Smooth muscle cell (in vitro differentiated cells): ENCODE measurements around the gene EPS8L3. TPM values are rescaled to one million over a fixed set of nuclear protein-coding genes. Genes with fewer than 3 reads are reported as not detected.
A peak's percentile ranks its signal among the peaks of the same experiment; 100 is the strongest.

Experiments used
- DNase-seq: peaks from one replicate; lab custom pipeline; 2025; ENCODE audit not compliant: unreplicated experiment; lab: John Stamatoyannopoulos, UW
- H2AFZ ChIP-seq: fragments of 200-600 bp; sonication (generic); 2 replicates; pipeline ENCODE4 v1.6.0; 2016; ENCODE audit warnings: antibody characterized with exemption, low read depth, mild to moderate bottlenecking
- H3F3A ChIP-seq: fragments of 200-600 bp; sonication (generic); 2 replicates; pipeline ENCODE4 v1.6.0; 2017; ENCODE audit warnings: antibody characterized with exemption, low read depth
- H3K27ac ChIP-seq: fragments of 200-600 bp; sonication (generic); 2 replicates; pipeline ENCODE4 v1.5.1; 2016; ENCODE audit warnings: low read depth, mild to moderate bottlenecking
- H3K27me3 ChIP-seq: fragments of 200-600 bp; sonication (generic); 2 replicates; pipeline ENCODE4 v1.6.1; 2016; ENCODE audit warnings: low read depth, mild to moderate bottlenecking
- H3K36me3 ChIP-seq: fragments of 200-600 bp; sonication (generic); 2 replicates; pipeline ENCODE4 v1.5.1; 2016; ENCODE audit warnings: low read depth
- H3K4me1 ChIP-seq: fragments of 200-600 bp; sonication (generic); 2 replicates; pipeline ENCODE4 v1.5.1; 2016; ENCODE audit warnings: low read depth
- H3K4me2 ChIP-seq: fragments of 200-600 bp; sonication (generic); 2 replicates; pipeline ENCODE4 v1.6.0; 2016; ENCODE audit warnings: mild to moderate bottlenecking
- H3K4me3 ChIP-seq: fragments of 200-600 bp; sonication (generic); 2 replicates; pipeline ENCODE4 v1.5.1; 2016; ENCODE audit warnings: mild to moderate bottlenecking
- H3K79me2 ChIP-seq: fragments of 200-600 bp; sonication (generic); 2 replicates; pipeline ENCODE4 v1.6.0; 2016; ENCODE audit warnings: low read depth, mild to moderate bottlenecking
- H3K9ac ChIP-seq: fragments of 200-600 bp; sonication (generic); 2 replicates; pipeline ENCODE4 v1.6.0; 2016; ENCODE audit warnings: low read depth
- H3K9me3 ChIP-seq: fragments of 200-600 bp; sonication (generic); replicated peaks from 2 replicates; pipeline ENCODE4 v1.5.1; 2016; ENCODE audit warnings: low read depth
- H4K20me1 ChIP-seq: fragments of 200-600 bp; sonication (generic); 2 replicates; pipeline ENCODE4 v1.6.0; 2016; ENCODE audit warnings: low read depth
- CTCF ChIP-seq: fragments of 200-600 bp; sonication (generic); IDR thresholded peaks from 2 replicates; pipeline ENCODE4 v1.5.1; 2017; ENCODE audit warnings: borderline replicate concordance, mild to moderate bottlenecking, antibody characterized with exemption; ENCODE audit not compliant: insufficient read depth, poor library complexity, severe bottlenecking
- WGBS: methylation state at CpG from one replicate; pipeline ENCODE4 v1.1.7; 2016; ENCODE audit warnings: low lambda C conversion rate; 5-methylcytosine and 5-hydroxymethylcytosine counted together
- polyA plus RNA-seq: library from polyadenylated mRNA; unstranded; fragments of >200 nt; fragmentation: Nextera tagmentation; extraction: Ambion mirVana; gene quantifications from 2 replicates; pipeline ENCODE4 v1.2.1, GENCODE V29; 2016
- total RNA-seq: library from RNA; depleted of rRNA; stranded (reverse); fragments of >200 nt; gene quantifications from 2 replicates; pipeline ENCODE4 v1.2.3, GENCODE V29; 2014

The EPS8L3 gene
- total and polyA plus RNA-seq, 2 experiments from 2014 or later = not detected

- Histone ChIP-seq H3K27me3 (no peaks in the 10 kb centered on the region), H3F3A (peaks cover 14% of the 10 kb centered on the region), H3K27ac (peak overlapping the region; percentile 3), H3K4me2 (no peak overlapping the region), H3K4me3 (no peak overlapping the region), H2AFZ (no peak overlapping the region), H3K36me3 (no peaks in the 10 kb centered on the region), H4K20me1 (no peaks in the 10 kb centered on the region), H3K79me2 (no peaks in the 10 kb centered on the region), H3K9me3 (no peaks in the 10 kb centered on the region), H3K4me1 (peaks cover 31% of the 10 kb centered on the region), H3K9ac (no peak overlapping the region)
- no peak for TF ChIP-seq CTCF
- WGBS = 83% methylated on average over 6 of the region's 6 CpGs
- no peak for DNase-seq
Measured at GRCh38 chr1:109786531-109787021, 22.9 kb upstream of the EPS8L3 start.

GRCh38 chr1:109786112-109786480 lies 22.4 kb upstream of the EPS8L3 start:
- Histone ChIP-seq H3K4me1 (peaks cover 29% of the 10 kb centered on the region), H3F3A (peaks cover 14% of the 10 kb centered on the region), H2AFZ (no peak overlapping the region), H3K9ac (no peak overlapping the region), H3K27me3 (no peaks in the 10 kb centered on the region), H4K20me1 (no peaks in the 10 kb centered on the region), H3K79me2 (no peaks in the 10 kb centered on the region), H3K4me3 (no peak overlapping the region), H3K4me2 (no peak overlapping the region), H3K9me3 (no peaks in the 10 kb centered on the region), H3K36me3 (no peaks in the 10 kb centered on the region), H3K27ac (no peak overlapping the region)
- WGBS = 78% methylated on average over 5 of the region's 5 CpGs
- DNase-seq = no peak
- no peak for TF ChIP-seq CTCF

- H3K27ac ChIP-seq = no peak overlapping the region
- no peak for TF ChIP-seq CTCF
- no peaks in the 10 kb centered on the region for H4K20me1 ChIP-seq
- WGBS = 94% methylated on average over 4 of the region's 4 CpGs
- no peak overlapping the region for H2AFZ ChIP-seq
- H3K9ac ChIP-seq = no peak overlapping the region
- H3K4me1 ChIP-seq = peaks cover 29% of the 10 kb centered on the region
- H3K4me3 ChIP-seq = no peak overlapping the region
- H3F3A ChIP-seq = peaks cover 14% of the 10 kb centered on the region
- H3K79me2 ChIP-seq = no peaks in the 10 kb centered on the region
- no peaks in the 10 kb centered on the region for H3K36me3 ChIP-seq
- peaks cover 2% of the 10 kb centered on the region for H3K9me3 ChIP-seq
- no peak overlapping the region for H3K4me2 ChIP-seq
- DNase-seq = no peak
- no peaks in the 10 kb centered on the region for H3K27me3 ChIP-seq
Measured at GRCh38 chr1:109785446-109786111, 21.9 kb upstream of the EPS8L3 start.

- H2AFZ ChIP-seq = no peak overlapping the region
- no peak overlapping the region for H3K4me2 ChIP-seq
- H3F3A ChIP-seq = peaks cover 14% of the 10 kb centered on the region
- H3K4me1 ChIP-seq = peaks cover 29% of the 10 kb centered on the region
- no peak for TF ChIP-seq CTCF
- DNase-seq = no peak
- H4K20me1 ChIP-seq = no peaks in the 10 kb centered on the region
- no peak overlapping the region for H3K9ac ChIP-seq
- WGBS = 95% methylated on average over 5 of the region's 5 CpGs
- H3K27ac ChIP-seq = no peak overlapping the region
- peaks cover 2% of the 10 kb centered on the region for H3K9me3 ChIP-seq
- H3K36me3 ChIP-seq = no peaks in the 10 kb centered on the region
- H3K4me3 ChIP-seq = no peak overlapping the region
- no peaks in the 10 kb centered on the region for H3K79me2 ChIP-seq
- no peaks in the 10 kb centered on the region for H3K27me3 ChIP-seq
Measured at GRCh38 chr1:109784551-109785252, 21.0 kb upstream of the EPS8L3 start.
